Breast epithelium (tissue), 3 donors: ENCODE results near the gene ROR1.

Experiments
- CTCF ChIP-seq, 3 donors: fragments of 450-650 bp; IDR thresholded peaks; one replicate each; pipeline ENCODE4 v1.5.1; 2016 to 2017; ENCODE audit warnings: antibody characterized with exemption in 3 of 3, mild to moderate bottlenecking in 3 of 3, moderate library complexity in 3 of 3
- POLR2A ChIP-seq: fragments of 450-650 bp; IDR thresholded peaks from one replicate; pipeline ENCODE4 v1.6.1; 2016; ENCODE audit warnings: antibody characterized with exemption, mild to moderate bottlenecking, moderate library complexity
- POLR2AphosphoS5 ChIP-seq, 3 donors: sonication (generic); formaldehyde crosslinking; IDR thresholded peaks; one replicate each; pipeline ENCODE4 v1.6.1; 2017; ENCODE audit warnings: antibody characterized with exemption in 3 of 3

- TF ChIP-seq CTCF (IDR thresholded peaks at IDR 0.05) (no peak), POLR2A (no peak), POLR2AphosphoS5 (IDR thresholded peaks at IDR 0.05) (no peak)
These were observed 438.2 kb downstream of the ROR1 start for GRCh38 chr1:64212031-64212430.
